Endothelial cell of umbilical vein (primary cell): ENCODE measurements around the gene JAML. TPM values are rescaled to one million over a fixed set of nuclear protein-coding genes. Genes with fewer than 3 reads are reported as not detected.

Experiments used
- BruUV-seq: library from RNA; stranded (reverse); fragments of 400-500 nt; replicated peaks from 2 replicates; lab custom pipeline; 2021; lab: Mats Ljungman, UMichigan
- CTCF ChIA-PET: fragments of 300-600, 350-600 bp; sonication (Branson Sonifier 250); formaldehyde crosslinking; loops from one replicate; lab custom pipeline; 2021; ENCODE audit warnings: antibody characterized with exemption, inconsistent platforms; lab: Charles Lee
- POLR2A ChIA-PET: fragments of 300-600, 350-600 bp; sonication (Branson Sonifier 250); formaldehyde crosslinking; loops from one replicate; lab custom pipeline; 2021; ENCODE audit warnings: antibody characterized with exemption, inconsistent platforms; lab: Charles Lee
- DNase-seq: peaks from one replicate; pipeline ENCODE4 v3.0.0-alpha.2; 2011; ENCODE audit warnings: low read depth, low spot score
- FAIRE-seq: peaks from 2 replicates; lab custom pipeline; 2011; peaks lifted over from hg19 to GRCh38; lab: Jason Lieb, UNC
- H2AFZ ChIP-seq: 2 replicates; pipeline ENCODE4 v1.6.0; 2012; ENCODE audit warnings: low read depth, low read length, control low read depth, inconsistent platforms
- H3K27ac ChIP-seq: 2 replicates; pipeline ENCODE4 v1.5.1; 2011; ENCODE audit warnings: low read depth, mild to moderate bottlenecking, control low read depth, low read length, moderate library complexity; ENCODE audit not compliant: insufficient read depth
- H3K27me3 ChIP-seq, 2 experiments: 2 replicates each; pipeline versions ENCODE4 v1.6.0 to v1.6.1; 2011; ENCODE audit warnings: low read length in 2 of 2, mixed read lengths in 1 of 2; ENCODE audit not compliant: control insufficient read depth in 2 of 2, insufficient read depth in 2 of 2
- H3K36me3 ChIP-seq, 2 experiments: 2 replicates in 1 of 2; 3 replicates in 1 of 2; pipeline ENCODE4 v1.5.1; 2011; ENCODE audit warnings: low read length in 2 of 2, mild to moderate bottlenecking in 1 of 2, moderate library complexity in 1 of 2; ENCODE audit not compliant: control insufficient read depth in 2 of 2, insufficient read depth in 2 of 2; ENCODE audit errors: extremely low read depth in 1 of 2
- H3K4me1 ChIP-seq: 3 replicates; pipeline ENCODE4 v1.5.1; 2011; ENCODE audit warnings: mild to moderate bottlenecking, low read length; ENCODE audit not compliant: control insufficient read depth, insufficient read depth; ENCODE audit errors: extremely low read depth
- H3K4me2 ChIP-seq: 2 replicates; pipeline ENCODE4 v1.6.1; 2011; ENCODE audit warnings: low read length, control low read depth, mixed read lengths; ENCODE audit not compliant: insufficient read depth
- H3K4me3 ChIP-seq, 3 experiments: fragments of 200-600 bp in 1 of 3; sonication (generic), shearing (Covaris generic) in 1 of 3; replicated peaks in 1 of 3; 2 replicates each; pipeline ENCODE4 v1.5.1; 2011 to 2016; ENCODE audit warnings: control low read depth in 3 of 3, low read length in 3 of 3, mild to moderate bottlenecking in 2 of 3, inconsistent platforms in 1 of 3, low read depth in 1 of 3, moderate library complexity in 1 of 3; ENCODE audit not compliant: insufficient read depth in 1 of 3
- H3K79me2 ChIP-seq: 2 replicates; pipeline ENCODE4 v1.6.0; 2012; ENCODE audit warnings: low read length, inconsistent platforms; ENCODE audit not compliant: control insufficient read depth, insufficient read depth
- H3K9ac ChIP-seq: replicated peaks from 2 replicates; pipeline ENCODE3; 2011; ENCODE audit warnings: low read length, control low read depth; ENCODE audit not compliant: insufficient read depth; ENCODE audit errors: extremely low read depth
- H3K9me1 ChIP-seq: replicated peaks from 3 replicates; pipeline ENCODE4 v1.6.0; 2011; ENCODE audit warnings: mild to moderate bottlenecking, low read length; ENCODE audit not compliant: control insufficient read depth, insufficient read depth; ENCODE audit errors: extremely low read depth
- H3K9me3 ChIP-seq: replicated peaks from 2 replicates; pipeline ENCODE4 v1.5.1; 2012; ENCODE audit warnings: low read length, inconsistent platforms; ENCODE audit not compliant: control insufficient read depth, insufficient read depth
- H4K20me1 ChIP-seq: replicated peaks from 2 replicates; pipeline ENCODE3; 2011; ENCODE audit warnings: mild to moderate bottlenecking, low read length; ENCODE audit not compliant: control insufficient read depth, insufficient read depth; ENCODE audit errors: extremely low read depth
- EZH2 ChIP-seq: IDR thresholded peaks from 2 replicates; pipeline ENCODE4 v1.6.1; 2012; ENCODE audit warnings: borderline replicate concordance, low read depth, mild to moderate bottlenecking, moderate library complexity, low read length, inconsistent platforms; ENCODE audit not compliant: severe bottlenecking
- FOS ChIP-seq: IDR thresholded peaks from 2 replicates; pipeline ENCODE4 v1.6.1; 2011; ENCODE audit warnings: mild to moderate bottlenecking, low read length, moderate library complexity, borderline replicate concordance; ENCODE audit not compliant: insufficient read depth
- GATA2 ChIP-seq: IDR thresholded peaks from 2 replicates; pipeline ENCODE4 v1.7.0; 2011; ENCODE audit warnings: low read depth, mild to moderate bottlenecking, moderate library complexity, mixed read lengths, low read length; ENCODE audit not compliant: insufficient read length, insufficient read depth
- JUN ChIP-seq: IDR thresholded peaks from 2 replicates; pipeline ENCODE4 v1.6.1; 2011; ENCODE audit warnings: borderline replicate concordance, low read depth; ENCODE audit not compliant: insufficient read length, insufficient read depth
- MAX ChIP-seq: IDR thresholded peaks from 2 replicates; pipeline ENCODE4 v1.6.1; 2011; ENCODE audit not compliant: insufficient read depth, insufficient read length
- MYC ChIP-seq: IDR thresholded peaks from one replicate; pipeline ENCODE4 v1.6.1; 2011; ENCODE audit warnings: mild to moderate bottlenecking, low read depth, low read length
- POLR2A ChIP-seq: IDR thresholded peaks from 2 replicates; pipeline ENCODE4 v1.6.1; 2012; ENCODE audit warnings: low read depth, mild to moderate bottlenecking, control low read depth, low read length
- POLR2AphosphoS5 ChIP-seq: IDR thresholded peaks from 2 replicates; pipeline ENCODE4 v1.6.1; 2012; ENCODE audit warnings: low read depth, mild to moderate bottlenecking, control low read depth, low read length, moderate library complexity; ENCODE audit not compliant: insufficient read depth
- dilution Hi-C: fragments of 300-500 bp; cut with MboI; formaldehyde crosslinking; loops from one replicate; pipeline ENCODE4 v1.15.0; 2019; ENCODE audit warnings: low sequenced_read_pairs; ENCODE audit not compliant: extremely low pct_ligation_motif_present
- intact Hi-C: fragments of 100-400 bp; cut with micrococcal nuclease; formaldehyde crosslinking; loops from one replicate; pipeline ENCODE4 v1.10.0; 2022
- polyA plus RNA-seq, 4 experiments: library from polyadenylated mRNA; depleted of rRNA in 3 of 4; stranded (reverse) in 3 of 4; unstranded in 1 of 4; fragments of >200 nt; gene quantifications; 2 replicates each; pipeline versions ENCODE4 v1.2.1 to v1.2.3, GENCODE V29; 2011 to 2012; ENCODE audit warnings: missing spikeins in 1 of 4
- total RNA-seq: library from RNA; stranded (reverse); gene quantifications from 2 replicates; pipeline ENCODE4 v1.2.3, GENCODE V29; 2021
- TF ChIP-seq, protein P1 (sequence below), 2 donors: IDR thresholded peaks; 1 replicate in 1 of 2; 2 replicates in 1 of 2; pipeline ENCODE4 v1.5.1; 2011; ENCODE audit warnings: low read length in 2 of 2, mild to moderate bottlenecking in 2 of 2, moderate library complexity in 2 of 2, control low read depth in 1 of 2, inconsistent platforms in 1 of 2, low read depth in 1 of 2; ENCODE audit not compliant: insufficient read depth in 1 of 2; ENCODE audit errors: extremely low read depth in 1 of 2

Gene JAML
- total and polyA plus RNA-seq, 2 donors (not counting 3 experiments of a cell fraction or from before 2014, with no cell fraction given) = 0.04 to 0.35 TPM

GRCh38 chr11:118230088-118230487, 5.3 kb upstream of the JAML start:
- DNase-seq (no peak), FAIRE-seq (no peak)
- no peak overlapping the region for H3K9ac ChIP-seq
- peaks cover 27% of the 10 kb centered on the region for H3K4me1 ChIP-seq
- no peak overlapping the region for H3K4me2 ChIP-seq
- no peaks in the 10 kb centered on the region for H3K27me3 ChIP-seq
- TF ChIP-seq, protein P1, sequence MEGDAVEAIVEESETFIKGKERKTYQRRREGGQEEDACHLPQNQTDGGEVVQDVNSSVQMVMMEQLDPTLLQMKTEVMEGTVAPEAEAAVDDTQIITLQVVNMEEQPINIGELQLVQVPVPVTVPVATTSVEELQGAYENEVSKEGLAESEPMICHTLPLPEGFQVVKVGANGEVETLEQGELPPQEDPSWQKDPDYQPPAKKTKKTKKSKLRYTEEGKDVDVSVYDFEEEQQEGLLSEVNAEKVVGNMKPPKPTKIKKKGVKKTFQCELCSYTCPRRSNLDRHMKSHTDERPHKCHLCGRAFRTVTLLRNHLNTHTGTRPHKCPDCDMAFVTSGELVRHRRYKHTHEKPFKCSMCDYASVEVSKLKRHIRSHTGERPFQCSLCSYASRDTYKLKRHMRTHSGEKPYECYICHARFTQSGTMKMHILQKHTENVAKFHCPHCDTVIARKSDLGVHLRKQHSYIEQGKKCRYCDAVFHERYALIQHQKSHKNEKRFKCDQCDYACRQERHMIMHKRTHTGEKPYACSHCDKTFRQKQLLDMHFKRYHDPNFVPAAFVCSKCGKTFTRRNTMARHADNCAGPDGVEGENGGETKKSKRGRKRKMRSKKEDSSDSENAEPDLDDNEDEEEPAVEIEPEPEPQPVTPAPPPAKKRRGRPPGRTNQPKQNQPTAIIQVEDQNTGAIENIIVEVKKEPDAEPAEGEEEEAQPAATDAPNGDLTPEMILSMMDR (IDR thresholded peaks at IDR 0.05; ENCODE audit: extremely low read depth in 1 of 2, insufficient read depth in 1 of 2, low read depth in 1 of 2, low read length in 2 of 2) = no peak
- TF ChIP-seq GATA2 (no peak), MAX (no peak), JUN (no peak), POLR2A (no peak), FOS (no peak), POLR2AphosphoS5 (no peak), EZH2 (no peak), MYC (no peak)
- POLR2A ChIA-PET = no interaction called here
- CTCF ChIA-PET = interaction anchor here (1.0 to 1.6 kb wide), 5 partner anchors 9 to 66 kb away, joined by 3 to 6 read pairs (median 5); no protein-coding TSS in a partner anchor
- H3K9me1 ChIP-seq = no peaks in the 10 kb centered on the region
- no peaks in the 10 kb centered on the region for H4K20me1 ChIP-seq
- H3K27ac ChIP-seq = no peak overlapping the region
- no peaks in the 10 kb centered on the region for H3K79me2 ChIP-seq
- no peak overlapping the region for H2AFZ ChIP-seq
- intact Hi-C loops (no loop called here), dilution Hi-C loops (no loop called here)
- H3K9me3 ChIP-seq = no peaks in the 10 kb centered on the region
- no peak overlapping the region for H3K4me3 ChIP-seq
- no TSS peak for BruUV-seq
- H3K36me3 ChIP-seq = peaks cover 0 to 1% of the 10 kb centered on the region in 2 experiments
